Esophagus muscularis mucosa (tissue), 3 donors: ENCODE results near the gene IP6K1.

ENCODE experiments used
- CTCF ChIP-seq, 3 experiments: fragments of 200-600 bp in 2 of 3; fragments of 450-650 bp in 1 of 3; sonication (generic) in 2 of 3; IDR thresholded peaks; one replicate each; pipeline ENCODE4 v1.5.1; 2017 to 2019; ENCODE audit warnings: antibody characterized with exemption in 3 of 3, mild to moderate bottlenecking in 2 of 3, moderate library complexity in 1 of 3
- POLR2A ChIP-seq: fragments of 450-650 bp; IDR thresholded peaks from one replicate; pipeline ENCODE4 v1.6.1; 2017; ENCODE audit warnings: antibody characterized with exemption, moderate library complexity, mild to moderate bottlenecking, low read depth

- TF ChIP-seq CTCF (IDR thresholded peaks at IDR 0.05) (no peak), POLR2A (no peak)
These were observed 781 bp upstream of the IP6K1 start for GRCh38 chr3:49787182-49787464.
